Measurements from ENCODE around the gene PARP3. TPM values are rescaled to one million over a fixed set of nuclear protein-coding genes. Genes with fewer than 3 reads are reported as not detected.

PARP3 gene
- total RNA-seq, 1 experiment from 2014 or later, result 13.8 TPM

DNA sequence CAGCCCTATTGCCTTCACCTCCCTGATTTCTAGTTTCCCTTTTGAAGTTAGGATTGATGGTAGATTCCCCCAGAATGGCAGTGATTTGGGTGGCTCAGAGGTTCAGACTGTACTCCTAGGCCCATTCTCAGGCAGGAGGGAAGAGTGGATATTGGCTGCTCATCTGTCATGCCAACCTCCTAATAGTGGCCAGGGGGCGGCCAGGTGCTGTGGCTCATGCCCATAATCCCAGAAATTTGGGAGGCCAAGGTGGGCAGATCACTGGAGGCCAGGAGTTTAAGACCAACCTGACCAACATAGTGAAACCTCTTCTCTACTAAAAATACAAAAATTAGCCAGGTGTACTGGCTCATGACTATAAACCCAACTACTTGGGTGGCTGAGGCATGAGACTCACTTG is 11.7 kb upstream of the PARP3 start:
- Histone ChIP-seq H3K9me3 (no peaks in the 10 kb centered on the region), H3K27me3 (no peaks in the 10 kb centered on the region), H3K36me3 (no peaks in the 10 kb centered on the region; the same call in none of the 2 replicates), H3K4me3 (no peak overlapping the region)
- no peak for DNase-seq

DNA sequence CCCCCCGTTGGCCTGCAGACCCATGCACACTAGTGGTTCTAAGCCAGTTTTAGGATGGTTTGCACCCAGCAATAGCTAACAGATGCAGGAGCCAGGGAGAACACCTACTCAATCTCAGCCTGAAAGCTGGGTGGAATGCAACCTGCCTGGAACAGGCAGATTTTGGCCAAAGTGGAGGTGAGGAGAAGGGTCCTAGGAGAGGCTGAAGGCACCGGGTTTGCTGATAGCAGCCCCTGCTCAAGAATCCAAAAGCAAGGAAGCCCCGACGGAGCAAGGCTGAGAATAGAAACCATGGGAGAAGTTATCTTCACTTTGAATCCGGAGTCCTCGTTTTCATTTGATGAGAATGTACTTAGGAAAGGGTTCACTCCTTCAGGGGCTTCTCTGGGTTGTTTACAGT is 10.4 kb upstream of the PARP3 start:
- Histone ChIP-seq H3K27me3 (no peaks in the 10 kb centered on the region), H3K9me3 (no peaks in the 10 kb centered on the region), H3K4me3 (no peak overlapping the region), H3K36me3 (no peaks in the 10 kb centered on the region; the same call in none of the 2 replicates)
- DNase-seq, result no peak

DNA sequence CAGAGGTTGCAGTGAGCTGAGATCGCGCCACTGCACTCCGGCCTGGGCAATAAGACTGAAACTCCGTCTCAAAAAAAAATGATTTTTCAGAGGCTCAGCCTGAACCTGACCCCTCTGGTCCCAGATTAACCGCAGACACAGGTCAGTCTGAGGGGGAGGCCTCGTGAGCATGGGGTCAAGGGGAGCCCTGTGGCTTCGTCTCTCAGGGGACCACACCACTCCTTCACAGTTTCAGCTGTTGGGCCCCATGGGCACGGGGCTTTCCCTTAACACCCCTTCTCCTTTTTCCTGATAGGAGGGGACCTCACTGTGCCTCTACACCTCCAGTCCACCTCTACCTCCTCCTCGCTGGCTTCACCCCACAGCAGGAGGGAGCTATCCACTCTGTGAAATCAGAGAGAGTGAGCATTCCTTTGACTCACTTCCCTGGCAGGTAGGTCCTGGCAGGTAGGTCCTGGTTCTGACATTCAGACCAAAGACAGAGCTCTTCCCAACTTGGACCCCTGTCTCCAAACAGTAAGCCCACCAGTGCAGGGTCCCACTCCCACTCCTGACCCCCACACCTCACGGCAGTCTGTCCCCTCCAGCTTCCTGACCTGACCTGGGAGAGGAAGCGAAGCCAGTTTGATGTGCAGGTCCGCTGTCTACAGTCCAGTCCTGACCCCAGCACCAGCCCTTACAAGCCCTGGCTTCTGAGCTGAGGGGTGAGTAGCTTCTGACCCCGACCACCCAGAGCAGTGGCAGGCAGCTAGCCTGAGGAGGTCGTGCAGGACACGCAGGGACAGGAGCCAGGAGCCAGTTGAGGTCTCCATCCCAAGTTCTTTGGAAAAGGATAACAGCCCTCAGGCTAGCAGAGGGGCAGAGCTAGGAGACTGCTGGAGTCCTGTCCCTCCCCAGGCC is 9.4 kb upstream of the PARP3 start:
- H3K9me3 ChIP-seq, result no peaks in the 10 kb centered on the region
- no peak for DNase-seq
- H3K27me3 ChIP-seq, result no peaks in the 10 kb centered on the region
- no peaks in the 10 kb centered on the region; the same call in none of the 2 replicates for H3K36me3 ChIP-seq
- H3K4me3 ChIP-seq, result no peak overlapping the region

- no peak for DNase-seq
- no peak overlapping the region for H3K4me3 ChIP-seq
- no peaks in the 10 kb centered on the region for H3K9me3 ChIP-seq
- H3K36me3 ChIP-seq, result peaks cover 7% of the 10 kb centered on the region
- no peaks in the 10 kb centered on the region for H3K27me3 ChIP-seq
These were observed 8.6 kb upstream of the PARP3 start for GRCh38 chr3:51933471-51934138.

DNA sequence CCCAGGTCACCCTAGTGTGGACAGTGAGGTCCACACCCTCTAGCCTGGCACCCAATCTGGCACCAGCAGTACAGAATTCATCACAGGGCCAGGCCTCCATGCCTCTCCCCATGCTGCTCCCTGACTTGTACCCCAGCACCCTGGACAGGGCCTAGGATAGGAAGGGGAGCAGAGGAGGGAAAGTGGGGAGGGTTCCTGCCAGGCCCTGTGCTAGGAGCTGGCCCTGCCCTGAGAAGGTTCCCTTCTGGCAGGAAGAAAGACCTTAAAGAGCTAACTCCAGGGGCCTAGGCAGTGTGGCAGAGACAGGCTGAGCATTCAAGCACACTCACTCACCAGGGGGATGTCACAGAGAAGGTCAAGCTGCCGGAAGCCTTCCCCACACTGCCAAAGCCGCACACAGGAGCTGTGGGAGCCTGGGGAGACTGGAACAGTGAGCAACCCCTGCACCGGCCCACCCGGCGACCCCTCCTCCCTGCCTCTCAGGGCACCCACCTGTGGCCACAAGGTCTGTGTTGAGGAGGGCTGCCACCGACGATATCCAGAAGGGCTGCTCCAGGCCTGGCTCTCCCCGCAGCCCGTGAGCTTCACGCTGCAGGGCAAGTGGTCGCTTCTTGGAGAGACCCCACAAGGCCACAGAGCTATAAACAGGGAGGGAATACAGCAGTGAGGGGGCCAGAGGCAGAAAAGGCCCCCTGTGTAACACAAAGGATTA is 7.9 kb upstream of the PARP3 start:
- Histone ChIP-seq H3K9me3 (no peaks in the 10 kb centered on the region), H3K27me3 (no peaks in the 10 kb centered on the region), H3K4me3 (no peak overlapping the region), H3K36me3 (peaks cover 7% of the 10 kb centered on the region)
- DNase-seq, result no peak

- Histone ChIP-seq H3K27me3 (no peaks in the 10 kb centered on the region), H3K9me3 (no peaks in the 10 kb centered on the region), H3K4me3 (no peak overlapping the region), H3K36me3 (peaks cover 7% of the 10 kb centered on the region)
- DNase-seq, result no peak
These were observed 6.9 kb upstream of the PARP3 start for GRCh38 chr3:51934991-51935885.

DNA sequence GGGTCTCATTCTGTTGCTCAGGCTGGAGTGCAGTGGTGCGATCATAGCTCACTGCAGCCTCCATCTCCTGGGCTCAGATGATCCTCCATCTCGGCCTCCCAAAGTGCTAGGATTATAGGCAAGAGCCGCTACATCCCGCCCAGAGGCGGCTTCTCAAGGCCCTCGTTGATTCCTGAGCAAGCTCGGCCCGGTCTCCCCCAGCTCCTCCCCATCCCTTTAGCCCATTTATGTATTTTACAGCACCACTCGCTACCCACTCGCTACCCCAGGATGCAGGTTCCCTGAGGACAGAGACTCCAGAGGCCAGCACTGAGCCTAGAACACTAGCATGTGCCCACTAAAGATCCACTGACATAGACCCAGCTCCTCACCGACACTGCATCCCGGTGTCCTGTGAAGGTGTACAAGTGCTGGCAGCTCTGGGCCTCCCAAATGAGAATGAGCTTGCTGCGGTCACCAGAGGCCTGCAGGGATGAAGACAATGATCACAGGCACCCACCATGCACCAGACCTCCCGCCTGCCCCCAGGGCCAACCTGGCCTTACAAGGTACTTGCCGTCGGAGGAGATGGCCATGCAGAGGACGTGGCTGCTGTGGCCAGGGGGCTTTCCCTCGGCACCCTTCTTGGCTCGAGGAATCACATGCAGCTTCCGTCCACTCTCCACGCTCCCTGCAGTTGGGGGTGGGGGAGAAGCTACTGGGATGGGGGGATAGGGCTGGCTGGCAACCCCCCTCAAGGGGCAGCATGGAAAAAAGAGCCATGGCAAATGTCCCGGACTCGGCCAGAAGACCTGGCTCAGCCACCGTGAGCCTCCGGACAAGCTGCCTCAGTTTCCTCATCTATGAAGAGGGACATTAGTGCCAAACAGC is 6.0 kb upstream of the PARP3 start:
- no peaks in the 10 kb centered on the region for H3K27me3 ChIP-seq
- peaks cover 7% of the 10 kb centered on the region for H3K36me3 ChIP-seq
- H3K9me3 ChIP-seq, result no peaks in the 10 kb centered on the region
- no peak overlapping the region for H3K4me3 ChIP-seq
- no peak for DNase-seq

GRCh38 chr3:51937014-51937413 is 5.1 kb upstream of the PARP3 start:
- DNase-seq, result peak; percentile 16
- H3K36me3 ChIP-seq, result peaks cover 7% of the 10 kb centered on the region
- H3K9me3 ChIP-seq, result no peaks in the 10 kb centered on the region
- no peak overlapping the region for H3K4me3 ChIP-seq
- H3K27me3 ChIP-seq, result no peaks in the 10 kb centered on the region

- DNase-seq, result no peak
- Histone ChIP-seq H3K27me3 (no peaks in the 10 kb centered on the region), H3K9me3 (no peaks in the 10 kb centered on the region), H3K36me3 (peaks cover 7% of the 10 kb centered on the region), H3K4me3 (no peak overlapping the region)
These were observed 4.3 kb upstream of the PARP3 start for GRCh38 chr3:51937611-51938450.

- DNase-seq, result no peak
- no peak overlapping the region for H3K4me3 ChIP-seq
- H3K36me3 ChIP-seq, result peaks cover 7% of the 10 kb centered on the region
- H3K9me3 ChIP-seq, result no peaks in the 10 kb centered on the region
- H3K27me3 ChIP-seq, result no peaks in the 10 kb centered on the region
These were observed 3.3 kb upstream of the PARP3 start for GRCh38 chr3:51938780-51939425.

GRCh38 chr3:51940648-51941462 is 1.3 kb upstream of the PARP3 start:
- DNase-seq, result no peak
- Histone ChIP-seq H3K4me3 (peak overlapping the region; percentile 88), H3K27me3 (no peaks in the 10 kb centered on the region), H3K36me3 (peaks cover 7% of the 10 kb centered on the region), H3K9me3 (no peaks in the 10 kb centered on the region)

DNA sequence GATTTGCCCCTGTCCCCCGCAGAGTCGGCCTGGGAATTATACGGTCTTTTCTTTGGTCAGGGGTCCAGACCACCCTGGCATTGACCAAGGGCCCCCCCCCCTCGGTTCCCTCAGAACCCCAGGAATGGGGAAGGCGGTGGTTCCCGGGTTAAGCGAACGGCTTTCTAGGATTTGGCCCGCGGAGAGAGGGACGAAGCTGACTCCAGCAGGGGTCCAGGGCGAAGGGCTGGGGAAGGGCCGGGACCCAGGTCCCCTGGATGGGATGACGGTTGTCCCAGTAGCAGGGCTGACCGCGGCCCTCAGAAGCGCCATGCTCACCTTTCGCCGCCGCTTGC is 733 bp upstream of the PARP3 start:
- no peak for DNase-seq
- no peaks in the 10 kb centered on the region for H3K9me3 ChIP-seq
- peak overlapping the region; percentile 88 for H3K4me3 ChIP-seq
- H3K27me3 ChIP-seq, result no peaks in the 10 kb centered on the region
- H3K36me3 ChIP-seq, result peaks cover 7% of the 10 kb centered on the region; the same call in 1 of the 2 replicates

DNA sequence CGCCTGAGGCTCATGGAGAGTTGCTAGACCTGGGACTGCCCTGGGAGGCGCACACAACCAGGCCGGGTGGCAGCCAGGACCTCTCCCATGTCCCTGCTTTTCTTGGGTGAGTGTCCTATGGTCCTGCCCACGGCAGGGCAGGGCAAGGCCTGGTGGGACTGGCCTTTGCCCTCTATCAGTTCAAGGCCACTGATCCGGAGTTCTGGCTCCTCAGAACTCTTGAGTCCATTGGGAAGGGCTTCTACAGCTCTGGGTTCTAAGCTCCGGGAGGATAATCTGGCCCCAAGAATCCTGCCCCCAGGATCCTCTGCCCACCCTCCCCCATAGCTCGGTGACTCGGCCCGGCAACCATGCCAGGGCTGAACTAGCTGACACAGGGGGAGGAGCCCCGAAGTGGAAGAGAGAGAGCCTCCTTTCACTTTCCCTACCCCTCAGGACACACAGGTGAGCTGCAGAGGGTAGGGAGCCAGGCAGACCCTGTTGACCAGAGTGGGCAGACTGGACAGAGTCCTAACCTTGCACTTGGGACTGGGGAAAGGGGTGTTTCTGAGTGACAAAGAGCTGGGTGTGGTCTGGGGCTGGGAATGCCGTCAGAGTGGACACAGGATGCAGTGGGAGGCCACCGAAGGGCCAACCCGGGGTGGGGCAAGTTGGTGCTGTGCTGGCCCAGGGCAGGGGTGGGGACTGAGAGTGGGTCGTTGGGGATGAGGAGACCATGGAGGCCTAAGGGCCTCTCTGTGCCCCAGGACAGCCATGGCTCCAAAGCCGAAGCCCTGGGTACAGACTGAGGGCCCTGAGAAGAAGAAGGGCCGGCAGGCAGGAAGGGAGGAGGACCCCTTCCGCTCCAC is 664 bp downstream of the PARP3 start:
- H3K36me3 ChIP-seq, result peaks cover 6% of the 10 kb centered on the region; the same call in 1 of the 2 replicates
- H3K9me3 ChIP-seq, result no peaks in the 10 kb centered on the region
- H3K4me3 ChIP-seq, result peak overlapping the region; percentile 50
- peak; percentile 71 for DNase-seq
- H3K27me3 ChIP-seq, result no peaks in the 10 kb centered on the region
